Measurements from ENCODE around the gene DKK2.

The DKK2 gene

DNA sequence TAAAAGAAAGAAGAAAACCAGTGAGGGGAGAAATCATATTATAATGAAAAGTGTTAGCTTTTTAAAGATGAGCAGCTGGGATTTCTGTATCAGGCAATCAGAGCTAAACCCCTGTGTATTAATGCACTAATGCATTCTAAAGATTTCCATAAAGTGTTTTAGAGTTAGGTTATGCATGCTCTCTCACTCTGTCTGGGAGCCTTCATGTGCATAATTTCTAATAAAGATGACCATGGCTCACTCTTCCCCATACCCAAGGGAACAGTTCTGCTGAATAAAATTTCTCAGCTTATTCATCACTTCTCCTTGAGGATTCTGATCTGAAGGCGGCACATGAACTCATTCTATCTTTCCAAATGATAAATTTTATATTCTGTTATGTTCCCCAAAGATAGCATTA is 129.4 kb downstream of the DKK2 start:
- in situ Hi-C loops (cut with MboI; ENCODE audit: low sequenced_read_pairs, unreplicated experiment): no loop called here
- TF ChIP-seq, protein P1, sequence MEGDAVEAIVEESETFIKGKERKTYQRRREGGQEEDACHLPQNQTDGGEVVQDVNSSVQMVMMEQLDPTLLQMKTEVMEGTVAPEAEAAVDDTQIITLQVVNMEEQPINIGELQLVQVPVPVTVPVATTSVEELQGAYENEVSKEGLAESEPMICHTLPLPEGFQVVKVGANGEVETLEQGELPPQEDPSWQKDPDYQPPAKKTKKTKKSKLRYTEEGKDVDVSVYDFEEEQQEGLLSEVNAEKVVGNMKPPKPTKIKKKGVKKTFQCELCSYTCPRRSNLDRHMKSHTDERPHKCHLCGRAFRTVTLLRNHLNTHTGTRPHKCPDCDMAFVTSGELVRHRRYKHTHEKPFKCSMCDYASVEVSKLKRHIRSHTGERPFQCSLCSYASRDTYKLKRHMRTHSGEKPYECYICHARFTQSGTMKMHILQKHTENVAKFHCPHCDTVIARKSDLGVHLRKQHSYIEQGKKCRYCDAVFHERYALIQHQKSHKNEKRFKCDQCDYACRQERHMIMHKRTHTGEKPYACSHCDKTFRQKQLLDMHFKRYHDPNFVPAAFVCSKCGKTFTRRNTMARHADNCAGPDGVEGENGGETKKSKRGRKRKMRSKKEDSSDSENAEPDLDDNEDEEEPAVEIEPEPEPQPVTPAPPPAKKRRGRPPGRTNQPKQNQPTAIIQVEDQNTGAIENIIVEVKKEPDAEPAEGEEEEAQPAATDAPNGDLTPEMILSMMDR (IDR thresholded peaks at IDR 0.05; ENCODE audit: borderline replicate concordance, control extremely low read depth, extremely low read depth, insufficient read depth, missing control alignments): no peak
- DNase-seq (ENCODE audit: low spot score): no peak

DNA sequence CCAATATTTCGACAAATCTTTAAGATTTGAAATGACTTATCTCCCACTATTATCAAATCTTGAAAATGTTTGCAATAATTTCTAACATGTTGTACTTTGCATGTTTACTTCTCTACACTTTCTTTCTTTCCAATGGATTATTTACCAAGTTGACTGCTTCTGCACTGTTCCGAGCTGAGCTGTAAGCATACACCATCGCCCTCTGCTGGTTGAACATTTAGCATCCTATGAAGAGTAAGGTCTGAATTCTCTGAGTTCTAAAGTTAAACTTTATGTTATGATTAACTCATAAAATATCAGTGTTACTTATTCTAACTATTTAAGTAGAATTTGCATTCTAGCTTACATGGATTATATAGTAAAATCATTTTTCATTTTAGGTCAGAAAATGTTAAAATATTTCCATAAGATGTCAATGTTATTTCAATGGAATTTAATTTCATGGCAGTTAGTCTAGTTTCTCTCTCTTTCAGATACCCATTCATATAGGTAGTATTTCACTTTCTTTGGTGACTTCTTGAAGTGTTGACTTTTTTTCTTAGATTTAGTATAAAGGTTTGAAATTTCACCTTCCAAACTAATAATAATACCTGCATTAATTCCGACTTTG is 137.4 kb downstream of the DKK2 start:
- in situ Hi-C loops (cut with MboI; ENCODE audit: low sequenced_read_pairs, unreplicated experiment): no loop called here
- DNase-seq (ENCODE audit: low spot score): peak; percentile 40
- TF ChIP-seq, protein P1 (IDR thresholded peaks at IDR 0.05; ENCODE audit: borderline replicate concordance, control extremely low read depth, extremely low read depth, insufficient read depth, missing control alignments): peak; percentile 78

DNA sequence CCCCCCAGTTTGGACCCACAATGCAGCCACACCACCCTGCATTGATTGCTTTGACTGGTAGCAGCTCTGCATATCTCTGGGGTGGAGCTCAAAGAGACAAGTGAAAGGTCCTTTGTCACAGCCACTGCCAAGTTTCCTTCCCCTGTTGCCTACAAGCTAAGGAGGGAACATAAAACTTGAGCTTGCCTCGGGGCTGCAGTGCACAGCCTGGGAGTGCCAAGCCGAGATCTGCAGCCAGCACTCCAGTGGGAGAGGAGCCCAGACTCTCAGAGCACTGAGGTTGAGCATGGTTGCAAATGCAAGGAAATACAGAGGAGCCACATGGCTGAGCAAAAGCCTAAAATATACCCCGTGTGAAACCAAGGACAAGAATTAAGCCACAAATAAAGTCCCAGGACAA is 142.2 kb downstream of the DKK2 start:
- in situ Hi-C loops (cut with MboI; ENCODE audit: low sequenced_read_pairs, unreplicated experiment): no loop called here
- no peak for DNase-seq (ENCODE audit: low spot score)
- TF ChIP-seq, protein P1 (IDR thresholded peaks at IDR 0.05; ENCODE audit: borderline replicate concordance, control extremely low read depth, extremely low read depth, insufficient read depth, missing control alignments): no peak

DNA sequence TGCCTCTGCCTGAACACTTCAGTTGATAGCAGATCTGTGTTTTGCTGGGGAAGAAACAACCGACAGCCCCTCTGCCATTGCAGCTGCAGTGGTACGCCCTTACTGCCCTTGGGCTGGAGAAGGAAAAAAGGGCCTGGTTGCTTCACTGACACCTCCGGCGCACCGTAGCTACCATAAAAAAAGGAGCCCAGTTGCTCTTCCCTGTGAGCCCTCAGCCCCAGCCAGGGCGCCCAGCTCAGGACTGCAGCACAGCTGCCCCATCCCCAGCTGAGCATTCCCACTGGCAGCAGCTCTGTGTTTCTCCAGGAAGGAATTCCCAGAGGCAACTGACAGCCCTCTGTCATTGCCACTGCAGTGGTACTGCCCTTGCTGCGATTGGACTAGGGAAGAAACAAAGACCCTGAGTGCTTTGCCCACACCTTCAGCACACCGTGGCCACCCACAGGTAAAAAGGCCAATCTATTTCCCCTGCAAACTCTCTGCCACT is 142.7 kb downstream of the DKK2 start:
- TF ChIP-seq, protein P1 (IDR thresholded peaks at IDR 0.05; ENCODE audit: borderline replicate concordance, control extremely low read depth, extremely low read depth, insufficient read depth, missing control alignments): no peak
- no peak for DNase-seq (ENCODE audit: low spot score)
- in situ Hi-C loops (cut with MboI; ENCODE audit: low sequenced_read_pairs, unreplicated experiment): no loop called here

DNA sequence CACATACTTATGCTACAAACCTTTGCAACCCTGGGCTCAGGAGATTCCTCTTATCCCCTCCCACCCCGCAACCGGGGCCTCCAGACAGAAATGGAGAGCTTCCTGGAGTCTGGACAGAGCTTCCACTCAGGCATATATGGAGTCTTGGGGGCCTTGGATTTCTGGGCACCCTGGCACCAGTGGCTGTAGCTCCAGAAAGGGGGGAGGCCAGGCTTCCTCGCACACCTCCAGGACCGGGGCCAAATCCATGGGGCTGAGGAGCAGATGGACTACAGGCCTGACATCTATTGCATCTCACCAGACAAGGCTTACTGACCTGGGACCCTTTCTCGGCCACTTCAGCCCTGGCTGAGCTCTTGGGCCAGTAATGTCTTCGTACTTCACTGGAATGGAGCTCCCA is 143.3 kb downstream of the DKK2 start:
- DNase-seq (ENCODE audit: low spot score): no peak
- in situ Hi-C loops (cut with MboI; ENCODE audit: low sequenced_read_pairs, unreplicated experiment): no loop called here
- TF ChIP-seq, protein P1 (IDR thresholded peaks at IDR 0.05; ENCODE audit: borderline replicate concordance, control extremely low read depth, extremely low read depth, insufficient read depth, missing control alignments): no peak

DNA sequence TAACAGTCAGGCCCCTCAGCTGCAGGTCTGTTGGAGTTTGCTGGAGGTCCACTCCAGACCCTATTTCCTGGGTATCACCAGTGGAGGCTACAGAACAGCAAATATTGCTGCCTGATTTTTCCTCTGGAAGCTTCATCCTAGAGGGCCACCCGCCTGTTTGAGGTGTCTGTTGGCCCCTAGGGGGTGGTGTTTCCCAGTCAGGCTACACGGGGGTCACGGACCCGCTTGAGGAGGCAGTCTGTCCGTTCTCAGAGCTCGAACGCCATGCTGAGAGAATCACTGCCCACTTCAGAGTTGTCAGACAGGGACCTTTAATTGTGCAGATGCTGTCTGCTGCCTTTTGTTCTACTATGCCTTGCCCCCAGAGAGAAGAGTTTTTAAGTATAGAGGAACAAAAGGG is 160.8 kb downstream of the DKK2 start:
- in situ Hi-C loops (cut with MboI; ENCODE audit: low sequenced_read_pairs, unreplicated experiment): no loop called here
- no peak for DNase-seq (ENCODE audit: low spot score)
- TF ChIP-seq, protein P1 (IDR thresholded peaks at IDR 0.05; ENCODE audit: borderline replicate concordance, control extremely low read depth, extremely low read depth, insufficient read depth, missing control alignments): no peak

Data from GM13976 (cell line).